HG02759 (cell line): ENCODE results near the gene CARD14.
A peak's percentile ranks its signal among the peaks of the same experiment; 100 is the strongest.

Experiments used
- ATAC-seq: cut with Tn5 transposase; IDR thresholded peaks from one replicate; pipeline ENCODE4 v1.9.1; 2021; ENCODE audit warnings: mild to moderate bottlenecking, moderate library complexity; ENCODE audit not compliant: unreplicated experiment

CARD14 gene

DNA sequence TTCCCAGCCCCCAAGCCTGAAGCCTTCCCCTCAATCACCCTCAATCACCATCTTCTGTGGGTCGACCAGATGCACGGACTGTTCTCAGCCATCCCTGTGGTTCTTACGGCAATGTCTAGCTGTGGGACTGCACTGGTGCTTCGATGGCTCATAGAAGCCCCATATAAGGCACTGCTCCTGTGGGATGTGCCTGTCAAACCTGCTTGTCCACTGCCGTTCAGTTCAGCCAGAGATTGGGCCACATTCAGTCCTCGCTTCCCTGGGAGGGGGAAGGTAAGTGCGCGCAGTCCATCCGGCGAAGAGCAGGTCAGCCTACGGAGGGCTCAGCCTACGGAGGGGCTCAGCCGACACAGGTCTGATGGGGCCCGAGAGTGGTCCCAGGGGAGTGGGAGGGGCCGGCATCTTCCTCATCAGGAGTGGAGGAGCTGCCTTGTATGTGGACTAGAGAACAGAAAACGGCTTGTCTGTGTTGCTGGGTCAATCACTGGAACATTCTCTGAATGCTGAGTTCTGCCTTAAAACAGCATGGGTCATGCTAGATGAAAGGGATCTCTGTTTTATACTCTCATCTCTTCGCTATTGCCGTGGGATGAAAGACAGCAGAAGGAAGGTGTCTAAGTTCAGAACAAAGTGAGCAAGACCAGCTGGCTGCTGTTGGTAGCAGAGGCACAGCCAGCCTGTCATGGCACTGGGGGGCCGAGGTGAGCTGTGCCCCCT, at the start of gene CARD14:
Gene CARD14, plus strand, starts transcription at position 247 of the 717 bp plus-strand sequence. CDS start 11,409 bp downstream, outside the sequence.
- ATAC-seq: no peak

DNA sequence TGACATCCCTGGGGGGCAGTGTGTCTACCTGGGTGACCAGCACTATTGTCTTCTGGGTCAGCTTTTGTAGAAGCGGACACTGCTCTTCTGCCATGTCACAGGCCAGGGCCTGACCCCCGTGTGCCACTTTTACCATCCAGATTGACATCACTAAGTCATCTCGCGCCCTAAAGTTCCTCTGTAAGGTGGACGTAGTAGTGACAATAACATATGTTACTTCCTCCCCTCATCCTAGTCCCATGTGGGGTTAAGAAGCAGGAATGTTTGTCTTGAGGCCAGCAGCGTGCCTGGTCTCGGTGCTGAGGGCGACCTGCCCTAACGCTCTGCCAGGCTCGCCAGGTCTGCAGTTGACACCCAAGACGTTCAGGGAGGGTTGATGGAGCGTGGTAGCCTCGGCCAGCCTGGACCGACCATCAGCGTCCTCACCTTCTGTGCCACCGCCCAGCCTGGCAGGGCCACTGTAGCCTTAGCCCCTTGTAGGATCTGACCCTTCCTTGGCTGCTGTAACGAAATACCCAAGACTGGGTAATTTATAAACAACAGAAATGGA, 47.7 kb upstream of the CARD14 start:
- ATAC-seq: no peak

DNA sequence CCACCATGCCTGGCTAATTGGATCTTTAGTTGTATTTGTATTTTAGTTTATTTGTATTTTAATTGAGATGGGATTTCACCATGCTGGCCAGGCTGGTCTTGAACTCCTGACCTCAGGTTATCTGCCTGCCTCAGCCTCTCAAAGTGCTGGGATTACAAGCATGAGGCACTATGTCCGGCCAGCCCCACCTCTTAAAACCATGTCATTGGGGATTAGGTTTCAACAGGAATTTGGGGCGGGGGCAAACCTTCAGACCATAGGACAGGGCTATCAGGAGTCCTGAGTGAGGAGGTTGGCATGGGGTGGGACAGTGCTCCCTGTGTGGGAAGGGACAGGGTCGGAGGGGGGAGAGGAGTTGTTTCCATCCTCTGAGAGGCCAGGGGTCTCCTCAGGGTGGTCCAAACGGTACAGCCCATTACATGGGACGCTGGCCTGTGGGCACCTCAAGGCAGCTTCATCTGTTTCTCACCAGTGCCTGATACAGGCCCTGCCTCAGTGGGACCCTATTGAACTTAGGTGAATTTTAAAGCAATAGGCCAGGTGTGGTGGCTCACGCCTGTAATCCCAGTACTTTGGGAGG, 46.8 kb upstream of the CARD14 start:
- no peak for ATAC-seq

DNA sequence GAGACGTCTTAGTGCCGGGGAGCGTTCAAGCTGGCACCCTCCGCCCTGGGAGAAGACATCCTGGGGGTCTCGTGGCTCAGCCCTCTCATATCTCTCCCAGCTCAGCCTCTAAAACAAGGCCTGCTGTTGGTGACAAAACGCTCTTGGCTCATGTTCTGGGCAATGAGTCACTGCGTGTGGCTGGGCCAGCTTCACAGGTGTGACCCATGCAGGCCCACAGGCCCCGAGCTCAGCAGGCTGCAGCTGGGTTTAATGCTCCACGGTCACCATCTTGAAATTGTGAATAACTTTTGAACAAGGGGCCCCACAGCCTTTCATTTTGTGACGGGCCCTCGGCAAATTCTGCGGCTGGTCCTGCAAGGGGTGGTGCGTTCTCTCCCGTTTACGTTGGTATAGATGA, 46.0 kb upstream of the CARD14 start:
- ATAC-seq: no peak

DNA sequence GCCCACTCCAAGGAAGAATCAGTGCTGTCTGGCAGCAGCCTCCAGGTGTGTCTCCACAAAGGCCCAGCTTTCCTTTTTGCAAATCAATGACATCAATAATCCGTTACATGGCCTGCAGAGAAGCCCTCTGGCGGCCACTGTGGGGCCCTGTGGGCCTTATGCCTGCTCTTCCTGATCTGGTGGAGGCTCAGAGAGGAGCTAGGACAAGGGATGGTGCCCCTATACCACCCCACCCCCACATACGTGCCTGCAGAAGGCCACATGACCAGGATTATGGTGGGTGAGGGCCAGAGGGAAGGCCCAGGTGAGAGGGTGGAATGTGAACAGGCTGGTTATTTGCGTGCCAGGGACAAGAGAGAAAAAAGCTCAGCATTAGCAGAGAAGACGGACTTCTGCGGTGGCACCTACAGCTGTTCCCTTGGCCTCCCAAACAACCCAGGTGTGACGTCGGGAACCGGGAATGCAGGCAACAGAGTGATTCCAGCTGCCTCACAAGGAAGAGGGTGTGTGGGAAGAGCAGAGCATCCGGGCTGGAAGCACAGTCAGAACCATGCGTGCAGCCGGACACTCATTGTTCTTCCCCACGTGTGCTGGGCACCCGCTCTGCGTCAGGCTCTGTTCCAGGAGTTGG, 45.4 kb upstream of the CARD14 start:
- no peak for ATAC-seq

DNA sequence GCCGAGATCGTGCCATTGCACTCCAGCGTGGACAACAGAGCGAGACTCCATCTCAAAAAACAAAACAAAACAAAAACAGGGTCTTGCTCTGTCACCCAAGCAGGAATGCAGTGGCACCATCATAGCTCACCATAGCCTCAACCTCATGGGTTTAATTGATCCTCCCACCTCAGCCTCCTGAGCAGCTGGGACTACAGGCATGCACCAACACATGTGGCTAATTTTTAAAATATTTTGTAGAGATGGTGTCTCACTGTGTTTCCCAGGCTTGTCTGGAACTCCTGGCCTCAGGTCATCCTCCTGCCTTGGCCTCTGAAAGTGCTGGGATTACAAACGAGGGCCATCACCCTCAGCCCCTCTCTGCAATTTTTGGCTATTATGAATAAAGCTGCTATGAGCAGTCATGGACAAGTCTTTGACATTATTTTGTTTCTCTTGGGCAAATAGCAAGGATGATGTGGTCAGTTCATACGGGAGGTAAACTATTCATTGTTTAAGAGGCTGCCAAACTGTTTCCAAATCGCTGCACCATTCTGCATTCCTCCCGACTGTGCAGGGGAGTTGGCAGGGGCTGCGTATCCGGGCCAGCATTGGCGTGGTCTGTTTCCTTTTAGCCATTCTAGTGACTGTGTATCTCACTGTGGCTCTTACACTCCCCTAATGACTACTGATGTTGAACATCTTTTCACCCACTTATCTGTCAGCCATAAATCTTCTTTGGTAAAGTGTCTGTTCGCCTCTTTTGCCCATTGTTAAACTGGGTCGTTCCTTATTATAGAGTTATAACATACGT, 44.0 kb upstream of the CARD14 start:
- ATAC-seq: no peak

DNA sequence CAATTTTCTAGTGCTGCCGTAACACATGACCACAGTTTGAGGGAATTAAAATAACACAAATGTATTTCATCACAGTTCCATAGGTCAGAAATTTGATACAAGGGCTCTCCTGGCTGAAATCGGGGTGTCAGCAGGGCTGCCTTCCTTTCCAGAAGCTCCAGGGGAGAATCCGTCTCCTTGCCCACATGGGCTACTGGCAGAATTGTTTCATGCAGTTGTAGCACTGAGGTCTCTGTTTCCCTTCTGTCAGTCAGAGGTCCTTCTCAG, 43.4 kb upstream of the CARD14 start:
- no peak for ATAC-seq

DNA sequence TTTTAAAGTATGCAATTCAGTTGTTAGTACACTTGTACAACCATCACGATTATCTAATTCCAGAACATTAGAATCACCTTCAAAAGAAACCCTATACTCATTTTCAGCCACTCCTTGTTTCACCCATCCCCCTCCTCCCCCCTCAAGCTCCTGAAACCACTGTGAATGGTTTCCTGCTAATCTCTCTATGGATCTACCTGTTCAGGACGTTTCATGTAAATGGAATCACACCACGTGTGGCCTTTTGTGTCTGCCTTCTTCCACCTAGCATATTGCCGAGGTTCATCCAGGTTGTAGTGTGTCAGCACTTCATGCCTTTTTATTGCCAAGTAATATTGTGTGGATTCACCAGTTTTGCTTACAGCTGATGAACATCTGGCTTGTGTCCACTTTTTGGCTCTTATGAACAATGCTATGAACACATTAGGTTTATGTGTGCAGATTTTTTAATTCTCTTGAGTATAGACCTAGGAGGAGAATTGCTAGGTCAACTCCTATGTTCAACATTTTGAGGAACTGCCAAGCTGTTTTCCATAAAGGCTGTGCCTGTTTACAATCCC, 40.7 kb upstream of the CARD14 start:
- ATAC-seq: no peak

DNA sequence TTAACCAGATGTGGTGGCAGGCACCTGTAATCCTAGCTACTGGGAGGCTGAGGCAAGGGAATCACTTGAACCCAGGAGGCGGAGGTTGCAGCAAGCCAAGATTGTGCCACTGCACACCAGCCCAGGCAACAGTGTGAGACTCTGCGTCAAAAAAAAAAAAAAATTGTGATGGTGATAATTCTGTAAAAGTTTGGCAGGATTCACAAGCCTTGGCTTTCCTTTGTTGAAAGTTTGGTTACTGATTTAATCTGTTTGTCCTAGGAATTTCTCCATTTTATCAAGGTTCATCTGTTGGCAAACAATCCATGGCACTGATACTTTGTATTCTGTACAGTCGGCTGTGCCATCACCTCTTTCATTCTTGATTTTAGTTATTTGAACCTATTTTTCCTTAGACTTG, 38.8 kb upstream of the CARD14 start:
- no peak for ATAC-seq

DNA sequence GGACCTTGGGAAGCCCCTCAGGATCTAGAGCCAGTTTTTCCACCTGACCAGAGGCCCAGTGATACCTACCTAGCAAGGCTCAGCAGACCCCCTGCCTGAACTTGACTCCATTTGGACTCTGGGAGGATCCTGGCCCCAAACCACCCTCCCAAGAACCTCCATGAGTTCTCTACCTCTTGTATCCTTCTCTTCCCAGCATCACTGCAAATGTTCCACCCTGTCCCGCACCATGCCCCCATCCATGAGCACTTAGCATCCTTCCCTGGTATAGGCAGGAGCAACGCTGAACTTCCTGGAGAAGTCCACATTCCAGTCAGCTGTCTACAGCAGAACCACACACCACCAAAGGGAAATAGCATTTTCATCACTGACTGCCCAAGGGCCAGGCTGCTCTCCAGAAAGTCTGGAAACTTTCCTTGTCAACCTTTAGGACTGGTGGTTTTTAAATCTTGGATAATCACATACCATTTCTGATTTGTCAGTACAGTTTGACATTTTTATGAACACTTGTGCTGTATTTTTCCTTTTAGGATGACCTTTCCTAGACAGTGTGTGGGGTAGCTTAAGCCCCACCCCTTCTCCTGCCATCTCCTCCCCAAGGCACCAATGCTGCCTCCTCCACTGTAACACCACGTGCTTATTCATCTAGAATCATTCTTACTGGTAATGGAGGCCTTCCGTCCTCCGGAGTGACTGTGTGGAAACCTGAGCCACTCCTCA, 36.8 kb upstream of the CARD14 start:
- no peak for ATAC-seq

DNA sequence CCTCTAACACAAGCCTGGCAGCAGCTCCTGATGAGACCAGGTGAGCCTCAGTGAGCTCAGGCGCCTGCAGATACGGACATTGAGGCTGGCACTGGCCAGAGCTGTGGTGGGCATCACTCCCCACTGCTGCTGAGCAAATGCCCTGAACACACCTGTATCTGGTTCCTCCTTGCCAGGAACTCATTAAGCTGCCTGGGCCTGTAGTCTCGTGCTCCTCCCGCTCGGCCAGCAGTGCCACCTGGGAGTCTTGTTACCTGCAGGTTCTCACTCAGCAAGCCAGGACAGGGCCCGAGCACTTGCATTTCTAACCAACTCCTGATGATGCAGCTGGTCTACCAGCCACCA, 36.2 kb upstream of the CARD14 start:
- no peak for ATAC-seq

DNA sequence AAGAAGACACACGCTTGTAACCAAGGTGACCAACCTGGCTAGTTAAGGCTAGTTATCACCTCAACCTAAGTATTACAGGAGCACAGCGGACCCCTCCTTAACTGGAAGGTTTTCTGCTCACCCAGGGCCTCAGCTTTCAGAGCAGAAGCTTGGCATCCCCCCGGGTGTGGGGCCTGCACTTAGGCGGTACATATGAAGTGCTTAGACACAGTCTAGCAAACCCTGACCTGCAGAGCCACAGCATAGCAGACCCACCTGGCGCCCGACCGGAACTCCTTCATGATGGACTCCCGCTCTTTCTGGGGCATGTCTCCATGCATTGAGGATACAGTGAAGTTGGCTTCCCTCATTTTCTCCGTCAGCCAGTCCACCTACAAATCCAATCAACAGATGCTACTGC, 32.7 kb upstream of the CARD14 start:
- no peak for ATAC-seq

DNA sequence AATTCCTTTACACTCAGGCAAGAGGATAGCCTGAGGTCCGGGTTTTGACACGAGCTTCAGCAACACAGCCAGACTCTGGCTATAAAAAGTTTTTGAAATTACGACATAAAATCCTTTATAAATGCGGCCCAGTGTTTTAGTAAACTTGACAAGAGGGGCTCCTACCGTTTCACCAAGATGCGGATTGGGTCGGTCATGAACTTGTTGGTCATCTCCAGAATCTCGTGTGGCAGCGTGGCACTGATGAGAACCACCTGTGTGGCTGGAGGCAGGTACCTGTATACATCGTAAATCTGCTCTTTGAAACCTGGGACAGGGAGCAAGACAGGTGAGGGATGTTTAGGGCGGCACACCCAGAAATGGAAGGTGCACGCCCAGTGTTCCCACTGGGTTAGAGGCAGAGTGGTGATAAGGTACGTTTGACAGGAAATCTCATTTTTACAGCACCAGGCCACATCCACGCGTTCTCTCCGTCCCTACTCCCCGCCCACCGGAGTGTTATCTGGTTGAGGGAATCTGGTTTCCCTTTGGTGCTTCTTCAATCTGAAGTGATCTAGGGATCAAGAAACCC, 30.9 kb upstream of the CARD14 start:
- ATAC-seq: no peak

DNA sequence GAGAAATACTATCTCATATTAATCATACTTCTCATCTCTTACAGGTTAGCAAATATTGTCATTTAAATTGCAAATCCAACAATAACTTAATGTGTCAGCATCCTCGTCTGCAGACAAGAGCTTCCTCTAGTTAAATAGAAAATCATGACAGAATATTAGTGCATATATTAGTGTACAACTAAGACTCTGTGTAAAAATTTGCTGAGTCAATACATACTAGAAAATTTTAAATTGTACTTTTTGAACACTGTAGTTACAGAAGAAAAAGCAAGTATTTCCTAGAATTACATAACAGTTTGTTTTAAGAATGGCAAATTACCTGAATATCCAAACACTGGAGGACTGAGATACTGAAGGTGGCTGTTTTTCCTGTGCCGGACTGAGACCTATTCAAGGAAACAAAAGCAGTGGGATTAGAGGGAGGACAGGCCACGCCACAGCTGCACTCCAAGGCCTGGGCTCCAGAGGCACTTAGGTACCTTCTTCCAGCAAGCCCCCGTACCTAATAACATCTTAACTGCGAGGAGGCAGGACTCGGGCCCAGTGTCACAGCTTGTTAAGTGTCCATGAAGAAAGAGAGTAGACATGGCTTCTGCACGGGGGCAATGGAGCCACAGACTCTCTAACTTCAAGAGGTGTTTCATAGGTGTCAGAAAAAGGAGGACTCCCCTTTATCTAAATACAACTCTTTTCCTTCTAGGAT, 28.2 kb upstream of the CARD14 start:
- no peak for ATAC-seq

DNA sequence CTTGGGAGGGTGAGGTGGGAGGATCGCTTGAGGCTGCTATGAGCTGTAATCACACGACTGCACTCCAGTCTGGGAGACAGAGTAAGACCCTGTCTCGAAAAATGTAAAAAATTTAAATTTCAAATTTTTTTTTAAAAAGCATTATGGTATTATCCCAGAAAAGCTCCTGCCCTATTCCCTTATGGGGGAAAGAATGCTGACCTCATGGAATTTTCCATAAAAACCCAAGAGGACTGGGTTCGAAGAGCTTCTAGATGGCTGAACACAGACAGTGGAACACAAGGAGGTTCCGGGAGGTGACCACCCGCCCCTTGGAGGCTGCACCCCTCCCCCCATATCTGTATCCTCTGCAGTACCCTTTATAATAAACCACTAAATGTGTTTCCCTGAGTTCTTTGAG, 26.9 kb upstream of the CARD14 start:
- no peak for ATAC-seq

DNA sequence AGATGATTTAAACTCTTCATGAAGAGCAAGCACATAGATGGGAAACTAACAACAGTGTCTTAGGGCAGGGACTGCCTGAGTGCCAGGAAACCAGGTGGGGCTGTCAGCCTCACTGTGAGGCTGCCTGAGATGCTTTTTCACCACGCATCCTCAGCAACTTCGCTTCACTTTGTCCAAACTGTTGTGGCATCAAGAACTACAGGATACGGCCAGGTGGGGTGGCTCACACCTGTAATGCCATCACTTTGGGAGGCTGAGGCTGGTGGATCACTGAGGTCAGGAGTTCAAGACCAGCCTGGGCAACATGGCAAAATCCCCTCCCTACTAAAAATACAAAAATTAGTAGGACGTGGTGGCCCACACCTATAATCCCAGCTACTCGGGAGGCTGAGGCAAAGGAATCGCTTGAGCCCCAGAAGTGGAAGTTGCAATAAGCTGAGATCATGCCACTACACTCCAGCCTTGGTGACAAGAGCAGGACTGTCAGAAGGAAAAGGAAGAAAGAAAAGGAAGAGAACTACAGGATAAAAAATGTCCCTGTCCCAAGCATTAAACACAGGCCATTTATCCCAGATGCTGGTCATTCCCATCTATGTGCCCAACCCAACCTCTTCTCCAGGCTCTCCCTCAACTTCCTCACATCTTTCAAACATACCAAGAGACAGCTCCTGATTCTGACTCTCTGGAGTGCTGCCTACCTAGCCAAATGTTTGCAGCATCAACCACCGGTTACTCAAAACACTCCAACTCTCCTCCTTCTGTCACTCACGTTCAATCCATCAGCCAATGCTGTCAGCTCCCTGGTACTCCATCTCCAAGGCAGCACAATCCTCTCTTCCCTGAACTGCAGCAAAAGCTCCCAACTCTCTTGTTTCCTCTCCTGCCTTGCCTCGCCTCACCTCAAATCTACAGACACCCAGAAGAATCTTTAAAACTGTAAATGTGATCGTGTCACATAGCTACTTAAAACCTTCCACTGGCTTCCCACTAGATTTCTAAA, 24.5 kb upstream of the CARD14 start:
- ATAC-seq: no peak

DNA sequence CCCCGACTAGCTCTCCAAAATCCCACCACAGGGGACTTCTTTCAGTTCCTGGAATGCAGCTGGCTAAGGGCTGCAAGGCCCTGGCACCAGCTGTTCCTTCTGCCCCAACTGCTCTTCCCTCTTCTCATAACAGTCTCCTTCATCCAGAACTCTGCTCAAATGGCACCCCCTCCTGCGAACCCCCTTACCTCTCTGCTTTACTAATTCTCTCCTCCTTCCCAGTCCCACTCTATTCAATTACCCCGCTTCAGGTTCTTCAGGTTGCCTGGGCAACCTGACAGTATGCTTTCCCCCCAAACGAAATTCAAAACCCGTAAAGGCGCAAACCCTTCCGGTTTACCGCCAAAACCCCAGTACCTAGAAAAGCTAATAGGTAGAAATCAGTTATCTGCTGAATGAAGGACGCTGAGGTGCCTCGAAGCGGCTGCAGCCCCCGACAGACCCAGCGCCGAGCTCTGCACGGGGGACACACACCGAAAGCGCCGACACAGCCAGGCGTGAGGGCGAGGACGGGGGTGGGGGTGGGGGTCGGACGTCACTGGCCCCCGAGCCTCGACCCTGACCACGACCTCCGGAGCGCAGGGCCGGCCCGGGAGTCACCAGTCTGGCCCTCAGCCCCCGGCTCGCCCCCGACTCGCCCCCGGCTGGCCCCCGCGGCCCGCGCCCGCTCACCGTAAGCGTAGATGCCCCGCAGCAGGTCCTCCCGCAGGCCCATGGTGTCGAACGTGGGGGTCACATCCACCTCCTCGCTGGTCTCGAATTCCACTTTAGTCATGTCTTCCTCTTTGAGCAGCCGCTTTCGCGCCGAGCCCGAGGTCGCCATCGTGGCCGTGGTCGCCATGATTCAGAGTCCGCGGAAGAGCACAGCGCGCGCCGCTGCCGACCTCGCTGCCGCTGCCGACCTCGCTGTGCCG, 23.5 kb upstream of the CARD14 start:
- ATAC-seq: peak; percentile 22
